ENCODE data around the gene VSIG8.

The VSIG8 gene

DNA sequence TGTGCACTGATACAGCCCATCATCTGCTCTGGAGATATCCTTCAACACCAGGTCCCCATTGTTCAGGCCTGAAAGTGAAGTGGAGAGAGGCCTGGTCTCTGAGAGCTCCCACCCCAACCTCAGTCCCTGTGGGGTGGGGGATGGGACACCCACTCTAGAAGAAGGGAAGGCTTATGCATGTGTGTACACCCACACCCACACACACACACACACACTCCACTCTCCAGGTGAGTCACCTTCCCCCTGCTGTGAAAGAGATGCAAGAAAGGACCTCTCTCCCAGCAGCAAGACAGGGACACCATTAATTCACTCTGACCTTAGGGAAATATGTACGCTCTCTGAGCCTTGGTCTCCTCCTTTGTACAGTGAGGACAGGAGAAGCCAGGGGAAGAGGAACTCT is 5.9 kb downstream of the VSIG8 start:
- TF ChIP-seq, protein P1, sequence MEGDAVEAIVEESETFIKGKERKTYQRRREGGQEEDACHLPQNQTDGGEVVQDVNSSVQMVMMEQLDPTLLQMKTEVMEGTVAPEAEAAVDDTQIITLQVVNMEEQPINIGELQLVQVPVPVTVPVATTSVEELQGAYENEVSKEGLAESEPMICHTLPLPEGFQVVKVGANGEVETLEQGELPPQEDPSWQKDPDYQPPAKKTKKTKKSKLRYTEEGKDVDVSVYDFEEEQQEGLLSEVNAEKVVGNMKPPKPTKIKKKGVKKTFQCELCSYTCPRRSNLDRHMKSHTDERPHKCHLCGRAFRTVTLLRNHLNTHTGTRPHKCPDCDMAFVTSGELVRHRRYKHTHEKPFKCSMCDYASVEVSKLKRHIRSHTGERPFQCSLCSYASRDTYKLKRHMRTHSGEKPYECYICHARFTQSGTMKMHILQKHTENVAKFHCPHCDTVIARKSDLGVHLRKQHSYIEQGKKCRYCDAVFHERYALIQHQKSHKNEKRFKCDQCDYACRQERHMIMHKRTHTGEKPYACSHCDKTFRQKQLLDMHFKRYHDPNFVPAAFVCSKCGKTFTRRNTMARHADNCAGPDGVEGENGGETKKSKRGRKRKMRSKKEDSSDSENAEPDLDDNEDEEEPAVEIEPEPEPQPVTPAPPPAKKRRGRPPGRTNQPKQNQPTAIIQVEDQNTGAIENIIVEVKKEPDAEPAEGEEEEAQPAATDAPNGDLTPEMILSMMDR (IDR thresholded peaks at IDR 0.05; ENCODE audit: control extremely low read depth, extremely low read depth, low read depth, missing control alignments): no peak
- CTCF ChIA-PET: interaction anchor here (1.8 to 2.8 kb wide), 2 partner anchors 17 to 58 kb away, joined by 5 to 11 read pairs; no protein-coding TSS in a partner anchor
- POLR2A ChIA-PET: no interaction called here
- no peak for DNase-seq (ENCODE audit: extremely low spot score)

DNA sequence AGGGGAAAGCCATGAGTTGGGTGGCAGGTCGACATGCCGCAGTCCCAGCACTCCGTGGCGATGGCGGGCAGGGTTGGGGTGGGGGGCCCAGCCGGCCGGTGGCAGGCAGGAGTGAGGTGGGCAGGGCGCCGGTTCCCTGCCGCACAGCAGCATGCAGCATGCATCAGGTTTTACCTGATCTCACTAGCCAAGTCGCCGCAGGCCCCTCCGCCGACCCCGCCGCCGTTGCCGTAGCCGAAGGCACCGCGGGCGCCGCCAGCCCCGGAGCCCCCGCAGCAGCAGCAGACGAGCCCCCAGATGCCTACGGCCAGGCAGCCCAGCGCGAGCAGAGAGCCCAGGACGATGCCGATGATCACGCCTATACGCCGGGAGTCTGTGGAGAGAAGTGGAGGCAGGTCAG is 6.7 kb downstream of the VSIG8 start:
- TF ChIP-seq, protein P1 (IDR thresholded peaks at IDR 0.05; ENCODE audit: control extremely low read depth, extremely low read depth, low read depth, missing control alignments): no peak
- DNase-seq (ENCODE audit: extremely low spot score): no peak
- ChIA-PET POLR2A (no interaction called here), CTCF (interaction anchor here (1.3 to 1.4 kb wide), 2 partner anchors 13 to 152 kb away, joined by 4 read pairs; no protein-coding TSS in a partner anchor)

DNA sequence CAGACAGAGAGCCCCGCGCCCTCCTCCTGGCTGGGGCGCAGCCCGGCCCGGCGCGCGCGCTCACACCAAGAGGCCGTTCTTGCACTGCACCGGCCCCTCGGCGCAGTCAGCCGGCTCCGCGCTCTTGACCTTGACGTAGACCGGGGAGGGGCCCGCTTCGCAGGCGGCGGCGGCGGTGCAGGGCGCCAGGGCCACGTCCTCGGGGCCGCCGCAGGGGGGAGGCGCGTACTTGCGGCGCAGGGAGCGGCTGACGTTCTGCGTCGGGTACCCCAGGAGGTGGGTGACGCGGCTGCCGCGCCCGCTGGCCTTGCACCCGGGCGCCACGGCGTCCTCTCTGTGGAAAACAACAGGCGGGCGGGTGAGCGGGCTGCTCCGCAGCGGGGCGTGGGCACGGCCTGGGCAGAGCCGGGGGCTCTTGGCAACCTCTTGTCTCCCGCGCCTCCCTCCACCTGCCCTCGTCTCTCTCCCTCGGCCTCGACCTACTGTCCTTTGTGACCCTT is 7.7 kb downstream of the VSIG8 start:
- ChIA-PET CTCF (interaction anchor here (1.3 to 1.4 kb wide), 2 partner anchors 14 to 153 kb away, joined by 4 read pairs; no protein-coding TSS in a partner anchor), POLR2A (no interaction called here)
- peak; percentile 56 for DNase-seq (ENCODE audit: extremely low spot score)
- TF ChIP-seq, protein P1 (IDR thresholded peaks at IDR 0.05; ENCODE audit: control extremely low read depth, extremely low read depth, low read depth, missing control alignments): no peak

DNA sequence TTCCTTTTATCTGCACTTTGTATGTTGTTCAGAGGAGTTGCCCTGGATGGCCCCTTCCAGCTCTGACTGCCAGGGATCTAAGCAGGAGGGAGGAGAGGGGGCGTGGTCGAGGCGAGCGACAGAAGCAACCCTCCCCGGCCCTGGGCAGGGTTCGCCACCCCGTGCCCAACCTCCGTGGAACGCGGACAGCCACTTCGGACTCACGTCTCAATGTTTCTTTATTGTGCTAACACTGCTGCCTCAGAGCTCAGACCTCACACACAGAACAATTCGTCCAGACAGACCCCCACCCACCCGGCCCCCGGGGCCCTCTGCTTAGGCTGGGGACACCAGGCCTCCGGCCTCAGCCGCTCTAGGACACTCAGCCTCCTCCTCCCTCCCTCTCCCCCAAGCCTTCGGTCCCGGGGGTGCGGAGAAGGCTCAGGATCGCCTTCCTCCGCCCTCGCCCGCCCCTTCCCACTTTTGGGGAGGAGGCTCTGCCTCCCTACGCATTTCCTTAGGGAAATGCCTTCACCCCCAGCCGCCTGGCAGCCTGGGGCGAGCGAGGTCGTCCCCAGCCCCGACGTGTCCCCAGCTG is 8.3 kb downstream of the VSIG8 start:
- TF ChIP-seq, protein P1 (IDR thresholded peaks at IDR 0.05; ENCODE audit: control extremely low read depth, extremely low read depth, low read depth, missing control alignments): no peak
- POLR2A ChIA-PET: no interaction called here
- DNase-seq (ENCODE audit: extremely low spot score): no peak
- CTCF ChIA-PET: interaction anchor here (0.6 to 1.5 kb wide), 3 partner anchors 11 to 21 kb away, joined by 3 to 4 read pairs (median 4); no protein-coding TSS in a partner anchor

DNA sequence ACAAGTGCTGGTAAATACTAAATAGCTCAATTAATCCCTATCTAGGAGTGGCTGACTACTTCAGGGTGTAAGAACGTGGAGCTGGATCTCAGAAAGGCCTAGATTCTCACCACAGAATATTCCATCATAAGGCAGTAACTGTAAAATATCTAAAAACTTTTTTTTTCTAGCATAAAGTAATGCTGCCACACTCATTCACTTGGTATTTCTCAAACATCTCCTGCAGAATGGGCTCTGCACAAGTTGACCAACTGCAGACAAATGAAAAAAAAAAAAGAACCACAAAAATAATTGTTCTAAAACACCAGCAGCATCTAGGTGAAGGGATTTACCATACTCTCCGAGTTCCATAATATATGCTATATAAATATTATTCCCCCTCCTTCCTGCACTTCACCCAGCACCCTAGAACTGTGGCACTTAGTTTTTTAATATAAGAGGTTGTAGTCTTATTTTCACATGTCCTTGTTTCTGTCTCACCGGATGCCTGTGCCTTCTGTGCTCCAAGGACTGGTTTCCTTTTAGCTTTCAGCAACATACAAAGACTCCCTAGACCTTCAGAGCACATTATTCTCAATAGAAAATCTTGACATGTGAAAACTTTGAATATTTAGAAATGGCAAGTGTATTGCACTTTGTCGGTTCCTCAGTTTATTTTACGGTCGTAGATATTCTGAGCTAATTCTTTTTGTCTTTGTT is 8.9 kb downstream of the VSIG8 start:
- no peak for DNase-seq (ENCODE audit: extremely low spot score)
- ChIA-PET POLR2A (interaction anchor here (0.9 kb wide), 1 partner anchor 36 kb away, joined by 3 read pairs; no protein-coding TSS in a partner anchor), CTCF (interaction anchor here (0.6 to 2.4 kb wide), 4 partner anchors 10 to 24 kb away, joined by 3 to 6 read pairs (median 4); no protein-coding TSS in a partner anchor)
- TF ChIP-seq, protein P1 (IDR thresholded peaks at IDR 0.05; ENCODE audit: control extremely low read depth, extremely low read depth, low read depth, missing control alignments): no peak

DNA sequence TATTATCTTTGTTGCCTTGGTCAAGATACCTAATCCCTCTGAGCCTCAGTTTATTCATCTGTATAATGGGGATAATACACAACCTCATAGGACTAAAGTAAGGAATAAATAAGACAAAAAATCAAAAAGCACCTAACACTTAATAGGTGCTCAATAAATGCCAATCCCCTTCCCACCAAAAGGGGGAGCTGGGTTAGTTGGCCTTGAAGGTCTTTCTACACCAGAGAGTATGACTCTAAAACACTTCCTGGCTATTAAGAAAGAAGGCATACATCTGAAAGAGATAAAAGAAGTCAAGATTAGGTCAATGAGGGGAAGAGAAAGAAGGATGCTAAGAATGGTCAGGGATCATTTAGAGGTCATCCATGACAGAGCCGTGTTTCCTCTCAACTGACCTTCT is 11.1 kb downstream of the VSIG8 start:
- TF ChIP-seq, protein P1 (IDR thresholded peaks at IDR 0.05; ENCODE audit: control extremely low read depth, extremely low read depth, low read depth, missing control alignments): no peak
- POLR2A ChIA-PET: no interaction called here
- DNase-seq (ENCODE audit: extremely low spot score): no peak
- CTCF ChIA-PET: interaction anchor here (1.1 to 2.4 kb wide), 4 partner anchors 9 to 156 kb away, joined by 3 to 6 read pairs (median 4); no protein-coding TSS in a partner anchor
